Retinal pigment epithelial cell (primary cell): ENCODE measurements around the gene PKD1L1.
A peak's percentile ranks its signal among the peaks of the same experiment; 100 is the strongest.

Source experiments
- DNase-seq: peaks from one replicate; pipeline ENCODE4 v3.0.0-alpha.2; 2010; ENCODE audit warnings: low read depth
- H3K4me3 ChIP-seq: 2 replicates; pipeline ENCODE4 v1.5.1; 2011; ENCODE audit warnings: mild to moderate bottlenecking, low read length, control low read depth, moderate library complexity
- TF ChIP-seq, protein P1 (sequence below): conservative IDR thresholded peaks from 2 replicates; pipeline ENCODE4 v1.5.1; 2011; ENCODE audit warnings: low read depth, low read length, control low read depth, inconsistent platforms

PKD1L1 gene

DNA sequence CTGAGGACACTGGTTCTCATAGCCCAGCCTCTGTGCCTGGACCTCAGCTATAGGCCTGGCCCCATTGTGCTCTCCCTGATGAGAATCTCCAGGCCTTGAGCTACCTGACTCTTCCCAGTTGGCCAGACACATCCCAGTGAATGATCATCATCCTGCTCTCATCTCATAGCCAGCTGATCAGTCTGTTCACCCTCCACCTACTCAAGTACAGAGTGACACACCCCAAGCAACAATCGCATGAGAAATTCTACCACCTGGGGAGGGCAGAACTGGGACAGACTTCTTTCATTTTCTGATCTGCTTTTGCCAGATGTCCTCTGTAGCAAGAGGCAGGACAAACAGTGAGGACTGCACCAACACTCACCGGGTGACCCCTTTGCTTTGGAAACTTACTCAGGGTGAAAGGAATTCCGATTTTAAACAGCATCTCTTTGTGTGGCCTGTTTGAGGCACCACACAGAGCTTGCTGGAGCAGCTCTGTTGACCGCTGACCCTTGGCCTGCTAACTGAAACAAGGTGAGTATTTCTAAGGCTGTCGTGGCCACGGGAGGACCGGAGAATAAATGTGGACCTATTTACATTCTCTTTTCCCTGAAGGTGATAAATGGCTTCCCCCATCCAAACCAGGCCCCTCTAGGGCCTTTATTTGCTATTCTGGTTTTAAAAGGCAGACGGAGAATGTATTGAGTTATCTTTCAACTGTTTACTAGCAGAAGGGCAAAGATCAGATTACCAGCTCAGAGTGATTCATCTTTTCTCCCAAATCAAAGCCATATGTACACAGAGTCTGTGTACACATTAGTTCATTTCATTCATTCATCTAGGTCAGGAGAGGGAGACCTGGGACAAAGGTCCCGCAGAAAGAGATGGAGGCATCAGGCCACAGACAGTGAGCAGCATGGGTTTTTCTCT, 184.9 kb downstream of the PKD1L1 start:
- DNase-seq: no peak
- TF ChIP-seq, protein P1, sequence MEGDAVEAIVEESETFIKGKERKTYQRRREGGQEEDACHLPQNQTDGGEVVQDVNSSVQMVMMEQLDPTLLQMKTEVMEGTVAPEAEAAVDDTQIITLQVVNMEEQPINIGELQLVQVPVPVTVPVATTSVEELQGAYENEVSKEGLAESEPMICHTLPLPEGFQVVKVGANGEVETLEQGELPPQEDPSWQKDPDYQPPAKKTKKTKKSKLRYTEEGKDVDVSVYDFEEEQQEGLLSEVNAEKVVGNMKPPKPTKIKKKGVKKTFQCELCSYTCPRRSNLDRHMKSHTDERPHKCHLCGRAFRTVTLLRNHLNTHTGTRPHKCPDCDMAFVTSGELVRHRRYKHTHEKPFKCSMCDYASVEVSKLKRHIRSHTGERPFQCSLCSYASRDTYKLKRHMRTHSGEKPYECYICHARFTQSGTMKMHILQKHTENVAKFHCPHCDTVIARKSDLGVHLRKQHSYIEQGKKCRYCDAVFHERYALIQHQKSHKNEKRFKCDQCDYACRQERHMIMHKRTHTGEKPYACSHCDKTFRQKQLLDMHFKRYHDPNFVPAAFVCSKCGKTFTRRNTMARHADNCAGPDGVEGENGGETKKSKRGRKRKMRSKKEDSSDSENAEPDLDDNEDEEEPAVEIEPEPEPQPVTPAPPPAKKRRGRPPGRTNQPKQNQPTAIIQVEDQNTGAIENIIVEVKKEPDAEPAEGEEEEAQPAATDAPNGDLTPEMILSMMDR: no peak
- no peak overlapping the region for H3K4me3 ChIP-seq

DNA sequence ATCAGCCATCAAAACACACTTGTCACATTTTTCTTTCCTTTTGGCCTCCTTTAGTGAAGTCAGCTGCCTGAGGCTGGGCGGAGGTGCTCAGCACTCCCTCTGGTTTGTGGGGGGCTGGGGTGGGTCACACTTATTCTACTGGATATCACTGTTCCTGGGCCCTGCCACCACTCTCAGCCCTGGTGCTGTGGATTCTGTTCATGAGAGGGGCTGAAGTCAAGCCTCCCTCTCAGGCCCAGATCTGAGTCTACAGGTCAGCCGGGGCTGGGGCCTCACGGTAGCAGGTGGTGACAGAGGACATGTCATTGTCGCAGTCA, 185.6 kb downstream of the PKD1L1 start:
- TF ChIP-seq, protein P1: no peak

DNA sequence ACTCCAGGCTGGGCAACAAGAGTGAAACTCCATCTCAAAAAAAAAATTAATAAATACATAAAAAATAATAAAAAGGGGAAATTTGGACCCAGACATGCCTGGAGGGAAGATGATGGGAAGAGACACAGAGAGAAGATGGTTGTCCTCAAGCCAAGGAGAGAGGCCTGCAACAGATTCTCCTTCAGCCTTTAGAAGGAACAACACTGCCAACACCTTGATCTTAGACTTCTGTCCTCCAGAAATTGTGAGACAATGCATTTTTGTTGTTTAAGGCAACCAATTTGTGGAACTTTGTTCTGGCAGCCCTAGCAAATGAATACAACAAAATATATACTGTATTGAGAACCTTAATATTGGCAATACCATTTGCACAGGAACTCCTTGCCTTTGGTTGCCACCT, 186.1 kb downstream of the PKD1L1 start:
- H3K4me3 ChIP-seq: no peak overlapping the region
- no peak for DNase-seq
- TF ChIP-seq, protein P1: no peak

More for the DNA sequence above, 185.6 kb downstream of the PKD1L1 start:
- no peak for DNase-seq
- H3K4me3 ChIP-seq: no peak overlapping the region

DNA sequence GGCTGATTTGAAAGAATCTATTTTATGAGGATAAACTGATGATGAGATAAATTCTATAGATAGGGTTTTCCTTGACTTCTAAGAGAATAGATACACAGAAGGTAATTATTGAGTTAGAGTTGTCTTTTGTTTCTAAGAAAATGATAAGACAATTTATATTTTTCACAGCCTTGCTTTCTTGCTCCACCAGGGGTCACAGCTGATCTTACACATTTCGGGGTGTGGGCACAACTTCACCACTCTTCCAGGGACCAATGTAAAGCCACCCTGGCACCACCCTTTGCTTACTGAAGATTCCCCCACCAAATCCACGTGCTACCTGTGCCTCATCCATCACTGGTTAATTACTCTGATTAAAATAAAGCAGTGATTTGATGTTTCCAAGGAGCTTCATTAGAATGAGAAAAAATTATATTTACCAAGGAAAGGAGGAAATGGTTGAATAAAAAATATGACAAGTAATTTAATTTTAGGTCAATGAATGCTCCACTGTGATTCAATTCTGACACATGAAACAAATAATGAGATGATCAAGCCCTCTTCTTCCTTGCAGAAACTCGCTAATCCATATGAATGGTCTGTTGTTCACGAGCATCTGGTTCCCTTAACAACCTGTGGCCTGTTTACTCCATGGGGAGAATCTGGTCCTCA, 189.1 kb downstream of the PKD1L1 start:
- DNase-seq: no peak
- TF ChIP-seq, protein P1: peak; percentile 48

DNA sequence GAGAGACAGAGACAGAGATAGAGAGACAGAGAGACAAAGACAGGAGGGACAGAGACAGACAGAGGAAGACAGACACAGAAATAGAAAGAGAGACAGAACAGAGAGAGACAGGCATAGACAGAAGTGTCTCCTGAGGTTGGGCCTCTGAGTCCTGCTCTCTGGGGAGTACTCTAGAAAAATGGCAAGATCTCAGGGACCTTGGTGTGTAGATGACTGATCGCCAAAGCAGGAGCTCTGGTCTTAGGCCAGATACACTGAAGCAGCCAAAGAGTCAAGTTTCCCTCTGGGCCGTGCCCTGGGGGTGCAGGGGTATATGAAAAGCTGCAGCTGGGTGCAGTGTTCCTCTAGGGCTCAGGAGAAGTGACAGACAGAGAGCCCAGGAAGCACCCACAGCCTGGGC, 189.7 kb downstream of the PKD1L1 start:
- TF ChIP-seq, protein P1: no peak
- no peak for DNase-seq
- H3K4me3 ChIP-seq: no peak overlapping the region

More for the DNA sequence above, 189.1 kb downstream of the PKD1L1 start:
- H3K4me3 ChIP-seq: no peak overlapping the region

DNA sequence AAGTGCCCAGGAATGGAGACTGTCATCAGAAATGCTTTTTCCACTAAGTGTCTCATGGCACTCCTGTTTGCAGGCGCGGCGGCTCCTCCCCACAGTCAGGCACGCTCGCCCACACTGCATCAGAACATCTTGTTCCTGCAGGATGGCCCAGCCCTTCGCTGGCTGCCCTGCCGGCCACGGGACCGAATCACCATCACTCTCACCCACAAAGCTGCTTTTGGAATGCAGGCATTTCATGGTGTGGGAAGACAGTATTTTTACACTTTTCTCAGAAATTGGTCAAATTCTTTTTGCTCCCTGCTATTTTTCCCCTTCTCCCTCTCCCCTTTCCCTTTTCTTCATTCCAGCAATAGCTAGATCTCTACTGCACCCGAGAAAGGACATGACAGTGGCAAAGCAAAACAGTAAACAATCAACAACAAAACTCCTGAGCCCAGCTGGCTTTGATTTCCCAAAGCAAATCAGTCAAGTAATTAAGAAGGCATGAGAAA, 190.3 kb downstream of the PKD1L1 start:
- no peak overlapping the region for H3K4me3 ChIP-seq
- peak; percentile 81 for DNase-seq
- TF ChIP-seq, protein P1: no peak

DNA sequence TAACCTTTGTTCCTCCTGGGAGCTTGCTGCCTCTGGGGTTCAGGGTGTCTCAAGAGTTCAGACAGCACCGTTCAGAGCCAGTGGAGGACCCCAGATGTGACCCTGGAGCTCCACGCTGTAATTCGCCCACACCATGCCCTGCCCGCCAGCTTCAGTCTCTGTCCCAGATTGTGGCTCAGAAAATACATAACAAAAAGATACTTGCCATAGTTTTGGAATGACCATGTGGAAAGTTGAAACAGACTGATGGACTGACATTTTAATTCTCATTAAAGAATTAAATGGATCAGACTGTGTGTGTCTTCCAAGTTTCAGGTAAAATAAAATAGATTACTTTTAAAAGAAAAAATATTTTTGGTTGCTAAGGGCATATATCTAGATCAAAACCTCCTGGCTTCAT, 191.6 kb downstream of the PKD1L1 start:
- DNase-seq: no peak

More for the DNA sequence above, 191.6 kb downstream of the PKD1L1 start:
- H3K4me3 ChIP-seq: no peak overlapping the region
- TF ChIP-seq, protein P1: no peak
